Skeletal muscle tissue (tissue), 4 donors: ENCODE measurements around the gene PPP1R7. TPM values are rescaled to one million over a fixed set of nuclear protein-coding genes. Genes with fewer than 3 reads are reported as not detected.
A peak's percentile ranks its signal among the peaks of the same experiment; 100 is the strongest.

Source experiments
- H3K27ac ChIP-seq: one replicate; pipeline ENCODE4 v1.7.0; 2013; ENCODE audit warnings: mild to moderate bottlenecking, low read depth, low read length, inconsistent platforms
- H3K27me3 ChIP-seq, 3 donors: one replicate each; pipeline ENCODE4 v1.7.0; 2013; ENCODE audit warnings: low read length in 3 of 3; ENCODE audit not compliant: control insufficient read depth in 3 of 3, insufficient read depth in 3 of 3
- H3K36me3 ChIP-seq, 3 donors: one replicate each; pipeline ENCODE4 v1.7.0; 2013; ENCODE audit warnings: low read length in 3 of 3; ENCODE audit not compliant: control insufficient read depth in 3 of 3, insufficient read depth in 3 of 3
- H3K4me1 ChIP-seq, 3 donors: one replicate each; pipeline ENCODE4 v1.7.0; 2013; ENCODE audit warnings: low read length in 3 of 3, mild to moderate bottlenecking in 3 of 3; ENCODE audit not compliant: control insufficient read depth in 3 of 3, insufficient read depth in 3 of 3
- H3K4me3 ChIP-seq, 3 donors: one replicate each; pipeline ENCODE4 v1.7.0; 2013; ENCODE audit warnings: low read length in 3 of 3
- H3K9ac ChIP-seq, 3 donors: one replicate each; pipeline ENCODE4 v1.7.0; 2013; ENCODE audit warnings: low read length in 3 of 3, mild to moderate bottlenecking in 3 of 3, moderate library complexity in 2 of 3, low read depth in 1 of 3
- H3K9me3 ChIP-seq, 3 donors: one replicate each; pipeline ENCODE4 v1.7.0; 2013; ENCODE audit warnings: low read length in 3 of 3; ENCODE audit not compliant: control insufficient read depth in 3 of 3
- total RNA-seq: library from RNA; depleted of rRNA; stranded (reverse); fragments of >200 nt; gene quantifications from one replicate; pipeline ENCODE4 v1.2.3, GENCODE V29; 2014
- donor health status: Osteomylitis.

PPP1R7 gene
- total RNA-seq, 1 donor from 2014 or later: 44.4 TPM

- Histone ChIP-seq H3K4me1 (peaks cover 17 to 31% (median 17%) of the 10 kb centered on the region in 3 donors), H3K9ac (peak overlapping the region; percentile 47 to 79 (median 73)), H3K4me3 (peak overlapping the region; percentile 94 to 97 (median 95)), H3K36me3 (peaks cover 3 to 7% (median 5%) of the 10 kb centered on the region in 3 donors), H3K27me3 (no peaks in the 10 kb centered on the region), H3K27ac (peak overlapping the region; percentile 81), H3K9me3 (no peaks in the 10 kb centered on the region)
Observed at GRCh38 chr2:241149675-241149924, 667 bp upstream of the PPP1R7 start.

GRCh38 chr2:241150660-241151530 is 628 bp downstream of the PPP1R7 start:
- peaks cover 17 to 31% (median 17%) of the 10 kb centered on the region in 3 donors for H3K4me1 ChIP-seq
- H3K27ac ChIP-seq: peak overlapping the region; percentile 81
- no peaks in the 10 kb centered on the region for H3K27me3 ChIP-seq
- peak overlapping the region; percentile 77 to 91 (median 87) for H3K9ac ChIP-seq
- no peaks in the 10 kb centered on the region for H3K9me3 ChIP-seq
- H3K4me3 ChIP-seq: peak overlapping the region; percentile 94 to 97 (median 95)
- peaks cover 5 to 11% (median 7%) of the 10 kb centered on the region in 3 donors for H3K36me3 ChIP-seq

- Histone ChIP-seq H3K27me3 (no peaks in the 10 kb centered on the region), H3K36me3 (peaks cover 8 to 15% (median 9%) of the 10 kb centered on the region in 3 donors), H3K4me3 (no peak overlapping the region), H3K27ac (no peak overlapping the region), H3K9me3 (no peaks in the 10 kb centered on the region), H3K4me1 (peaks cover 17 to 31% (median 17%) of the 10 kb centered on the region in 3 donors), H3K9ac (no peak overlapping the region)
Observed at GRCh38 chr2:241151934-241152660, 1.8 kb downstream of the PPP1R7 start.

- H3K9ac ChIP-seq: no peak overlapping the region
- H3K36me3 ChIP-seq: peaks cover 19 to 26% (median 22%) of the 10 kb centered on the region in 3 donors
- peaks cover 15 to 25% (median 15%) of the 10 kb centered on the region in 3 donors for H3K4me1 ChIP-seq
- no peak overlapping the region for H3K27ac ChIP-seq
- H3K9me3 ChIP-seq: no peaks in the 10 kb centered on the region
- no peaks in the 10 kb centered on the region for H3K27me3 ChIP-seq
- H3K4me3 ChIP-seq: no peak overlapping the region
Observed at GRCh38 chr2:241153616-241154015, 3.3 kb downstream of the PPP1R7 start.

GRCh38 chr2:241154915-241155314 is 4.6 kb downstream of the PPP1R7 start:
- Histone ChIP-seq H3K27me3 (no peaks in the 10 kb centered on the region), H3K9ac (no peak overlapping the region), H3K36me3 (peaks cover 28 to 34% (median 31%) of the 10 kb centered on the region in 3 donors), H3K27ac (no peak overlapping the region), H3K4me3 (no peak overlapping the region), H3K4me1 (peaks cover 9 to 15% (median 10%) of the 10 kb centered on the region in 3 donors), H3K9me3 (no peaks in the 10 kb centered on the region)

GRCh38 chr2:241155936-241156335 is 5.7 kb downstream of the PPP1R7 start:
- no peak overlapping the region for H3K27ac ChIP-seq
- H3K9ac ChIP-seq: no peak overlapping the region
- no peak overlapping the region for H3K4me3 ChIP-seq
- H3K27me3 ChIP-seq: no peaks in the 10 kb centered on the region
- H3K36me3 ChIP-seq: peaks cover 31 to 34% (median 33%) of the 10 kb centered on the region in 3 donors
- peaks cover 5 to 8% (median 5%) of the 10 kb centered on the region in 3 donors for H3K4me1 ChIP-seq
- H3K9me3 ChIP-seq: no peaks in the 10 kb centered on the region

GRCh38 chr2:241156971-241157441 is 6.7 kb downstream of the PPP1R7 start:
- H3K36me3 ChIP-seq: peaks cover 31 to 34% (median 33%) of the 10 kb centered on the region in 3 donors
- H3K4me3 ChIP-seq: no peak overlapping the region
- no peaks in the 10 kb centered on the region for H3K9me3 ChIP-seq
- no peak overlapping the region for H3K9ac ChIP-seq
- H3K27ac ChIP-seq: no peak overlapping the region
- H3K4me1 ChIP-seq: peaks cover 7 to 8% (median 8%) of the 10 kb centered on the region in 3 donors
- no peaks in the 10 kb centered on the region for H3K27me3 ChIP-seq

- peaks cover 17 to 18% (median 18%) of the 10 kb centered on the region in 3 donors for H3K4me1 ChIP-seq
- no peak overlapping the region for H3K9ac ChIP-seq
- H3K36me3 ChIP-seq: peaks cover 31 to 34% (median 33%) of the 10 kb centered on the region in 3 donors
Observed at GRCh38 chr2:241157841-241158545, 7.7 kb downstream of the PPP1R7 start.

GRCh38 chr2:241158546-241158900 is 8.3 kb downstream of the PPP1R7 start:
- Histone ChIP-seq H3K27me3 (no peaks in the 10 kb centered on the region), H3K27ac (no peak overlapping the region), H3K4me3 (no peak overlapping the region), H3K9me3 (no peaks in the 10 kb centered on the region), H3K4me1 (peaks cover 22% of the 10 kb centered on the region in 3 donors), H3K36me3 (peaks cover 31 to 32% (median 31%) of the 10 kb centered on the region in 3 donors), H3K9ac (no peak overlapping the region)

More at GRCh38 chr2:241157841-241158545, 7.7 kb downstream of the PPP1R7 start:
- no peak overlapping the region for H3K27ac ChIP-seq
- H3K4me3 ChIP-seq: no peak overlapping the region
- H3K9me3 ChIP-seq: no peaks in the 10 kb centered on the region
- no peaks in the 10 kb centered on the region for H3K27me3 ChIP-seq
